BE2C (cell line): ENCODE measurements around the gene SCARB1.

Experiments used
- DNase-seq: peaks from one replicate; pipeline ENCODE4 v3.0.0-alpha.2; 2020
- H3K27me3 ChIP-seq: fragments of 250-450 bp; sonication (Bioruptor Pico); 2 replicates; pipeline ENCODE4 v1.5.1; 2020; ENCODE audit warnings: mild to moderate bottlenecking
- H3K36me3 ChIP-seq: fragments of 250-450 bp; sonication (Bioruptor Pico); 2 replicates; pipeline ENCODE4 v1.5.1; 2020; ENCODE audit warnings: mild to moderate bottlenecking
- H3K4me1 ChIP-seq: fragments of 250-450 bp; sonication (Bioruptor Pico); 2 replicates; pipeline ENCODE4 v1.5.1; 2020
- H3K4me3 ChIP-seq: 2 replicates; pipeline ENCODE4 v1.5.1; 2011; ENCODE audit warnings: low read depth, low read length
- H3K9me3 ChIP-seq: fragments of 250-450 bp; sonication (Bioruptor Pico); 2 replicates; pipeline ENCODE4 v1.5.1; 2020
- TF ChIP-seq, protein P1 (sequence below): IDR thresholded peaks from 2 replicates; pipeline ENCODE4 v1.5.1; 2012; ENCODE audit warnings: mild to moderate bottlenecking, low read depth, low read length

SCARB1 gene

GRCh38 chr12:124829008-124829707, 34.5 kb downstream of the SCARB1 start:
- no peak for DNase-seq
- no peaks in the 10 kb centered on the region; the same call in 1 of the 2 replicates for H3K4me1 ChIP-seq
- H3K9me3 ChIP-seq, result no peaks in the 10 kb centered on the region; the same call in 1 of the 2 replicates
- TF ChIP-seq, protein P1, sequence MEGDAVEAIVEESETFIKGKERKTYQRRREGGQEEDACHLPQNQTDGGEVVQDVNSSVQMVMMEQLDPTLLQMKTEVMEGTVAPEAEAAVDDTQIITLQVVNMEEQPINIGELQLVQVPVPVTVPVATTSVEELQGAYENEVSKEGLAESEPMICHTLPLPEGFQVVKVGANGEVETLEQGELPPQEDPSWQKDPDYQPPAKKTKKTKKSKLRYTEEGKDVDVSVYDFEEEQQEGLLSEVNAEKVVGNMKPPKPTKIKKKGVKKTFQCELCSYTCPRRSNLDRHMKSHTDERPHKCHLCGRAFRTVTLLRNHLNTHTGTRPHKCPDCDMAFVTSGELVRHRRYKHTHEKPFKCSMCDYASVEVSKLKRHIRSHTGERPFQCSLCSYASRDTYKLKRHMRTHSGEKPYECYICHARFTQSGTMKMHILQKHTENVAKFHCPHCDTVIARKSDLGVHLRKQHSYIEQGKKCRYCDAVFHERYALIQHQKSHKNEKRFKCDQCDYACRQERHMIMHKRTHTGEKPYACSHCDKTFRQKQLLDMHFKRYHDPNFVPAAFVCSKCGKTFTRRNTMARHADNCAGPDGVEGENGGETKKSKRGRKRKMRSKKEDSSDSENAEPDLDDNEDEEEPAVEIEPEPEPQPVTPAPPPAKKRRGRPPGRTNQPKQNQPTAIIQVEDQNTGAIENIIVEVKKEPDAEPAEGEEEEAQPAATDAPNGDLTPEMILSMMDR, result no peak
- peaks cover 11% of the 10 kb centered on the region for H3K36me3 ChIP-seq
- H3K4me3 ChIP-seq, result no peak overlapping the region
- no peaks in the 10 kb centered on the region for H3K27me3 ChIP-seq

- DNase-seq, result no peak
- Histone ChIP-seq H3K36me3 (peaks cover 10% of the 10 kb centered on the region), H3K4me1 (no peaks in the 10 kb centered on the region; the same call in 1 of the 2 replicates), H3K27me3 (no peaks in the 10 kb centered on the region), H3K4me3 (no peak overlapping the region), H3K9me3 (no peaks in the 10 kb centered on the region; the same call in 1 of the 2 replicates)
- TF ChIP-seq, protein P1, result no peak
These were observed 35.2 kb downstream of the SCARB1 start for GRCh38 chr12:124828264-124829007.

DNA sequence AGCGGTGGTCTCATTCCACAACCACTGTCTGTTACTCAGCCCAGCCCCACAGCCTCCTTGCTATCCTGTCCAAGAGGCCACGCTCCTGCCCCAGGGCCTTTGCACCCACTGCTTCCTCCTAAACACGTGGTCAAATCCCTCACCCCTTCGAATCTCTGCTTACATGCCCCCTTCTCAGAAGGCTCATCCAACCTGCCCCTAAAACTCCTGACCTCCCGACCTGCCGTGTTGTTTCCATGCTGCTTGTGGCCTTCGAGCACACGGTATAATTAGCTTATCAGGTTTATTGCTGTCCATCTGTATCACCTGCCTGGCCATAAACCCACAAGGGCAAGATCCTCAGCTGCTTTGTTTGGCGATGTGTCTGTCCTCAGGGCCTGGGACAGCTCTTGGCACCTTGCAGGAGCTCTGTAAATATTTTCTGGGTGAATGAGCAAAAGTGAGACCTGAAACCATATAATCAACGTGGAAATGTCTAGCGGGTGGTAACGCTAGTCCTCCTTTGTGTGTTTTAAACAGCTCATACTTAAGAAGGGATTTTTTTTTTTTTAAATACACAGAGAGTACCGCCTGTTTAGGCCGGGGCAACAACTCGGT, 36.0 kb downstream of the SCARB1 start:
- H3K27me3 ChIP-seq, result no peaks in the 10 kb centered on the region
- no peaks in the 10 kb centered on the region; the same call in 1 of the 2 replicates for H3K9me3 ChIP-seq
- TF ChIP-seq, protein P1, result no peak
- peaks cover 10% of the 10 kb centered on the region for H3K36me3 ChIP-seq
- DNase-seq, result no peak
- H3K4me3 ChIP-seq, result no peak overlapping the region
- no peaks in the 10 kb centered on the region; the same call in 1 of the 2 replicates for H3K4me1 ChIP-seq

GRCh38 chr12:124824195-124824594, 39.5 kb downstream of the SCARB1 start:
- TF ChIP-seq, protein P1, result no peak
- Histone ChIP-seq H3K4me1 (no peaks in the 10 kb centered on the region; the same call in 1 of the 2 replicates), H3K27me3 (no peaks in the 10 kb centered on the region), H3K36me3 (peaks cover 4% of the 10 kb centered on the region; the same call in 1 of the 2 replicates), H3K9me3 (no peaks in the 10 kb centered on the region), H3K4me3 (no peak overlapping the region)
- DNase-seq, result no peak

GRCh38 chr12:124823272-124823970, 40.2 kb downstream of the SCARB1 start:
- Histone ChIP-seq H3K4me3 (no peak overlapping the region), H3K36me3 (peaks cover 4% of the 10 kb centered on the region; the same call in 1 of the 2 replicates), H3K27me3 (no peaks in the 10 kb centered on the region), H3K4me1 (no peaks in the 10 kb centered on the region; the same call in 1 of the 2 replicates), H3K9me3 (no peaks in the 10 kb centered on the region)
- TF ChIP-seq, protein P1, result no peak
- DNase-seq, result no peak
